DMS79 treated with DMSO at 0.1 percent for 48 hours (cell line): ENCODE measurements around the gene TMEM209.
A peak's percentile ranks its signal among the peaks of the same experiment; 100 is the strongest.

Source experiments
- DNase-seq: peaks from one replicate; lab custom pipeline; 2025; lab: John Stamatoyannopoulos, UW

Gene TMEM209

DNA sequence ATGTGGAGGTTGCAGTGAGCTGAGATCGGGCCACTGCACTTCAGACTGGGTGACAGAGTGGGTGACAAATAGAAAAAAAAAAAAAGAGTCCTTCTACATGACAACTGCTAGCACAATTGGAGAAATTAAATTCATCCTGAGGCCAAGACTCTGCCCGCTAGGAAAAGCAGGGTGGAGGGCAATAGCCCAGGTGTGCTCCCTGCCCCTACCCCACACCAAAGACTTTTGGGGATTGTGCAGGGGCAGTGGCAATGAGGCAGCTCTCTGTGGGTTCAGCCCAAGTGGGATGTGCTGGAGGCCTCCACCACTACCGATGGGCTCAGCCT lies 61.3 kb downstream of the TMEM209 start:
- no peak for DNase-seq

DNA sequence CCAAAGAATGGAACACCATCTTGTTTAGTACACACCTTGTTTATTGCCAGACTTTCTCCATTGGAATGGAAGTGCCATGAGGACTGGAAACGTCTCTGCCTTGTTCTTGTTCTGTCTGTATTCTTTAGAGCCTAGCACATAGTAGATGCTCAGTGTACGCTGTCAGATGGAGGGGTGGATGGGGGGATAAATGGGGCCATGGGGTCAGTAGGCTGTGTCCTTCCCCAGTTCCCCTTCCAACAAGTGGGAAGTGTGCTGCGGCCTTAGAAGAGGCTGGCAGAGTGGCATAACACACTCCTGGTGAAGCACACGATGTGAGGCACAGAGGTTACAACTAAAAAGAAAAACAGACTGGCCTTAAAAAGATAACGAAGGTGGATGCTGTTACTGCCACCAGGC lies 61.9 kb downstream of the TMEM209 start:
- no peak for DNase-seq

DNA sequence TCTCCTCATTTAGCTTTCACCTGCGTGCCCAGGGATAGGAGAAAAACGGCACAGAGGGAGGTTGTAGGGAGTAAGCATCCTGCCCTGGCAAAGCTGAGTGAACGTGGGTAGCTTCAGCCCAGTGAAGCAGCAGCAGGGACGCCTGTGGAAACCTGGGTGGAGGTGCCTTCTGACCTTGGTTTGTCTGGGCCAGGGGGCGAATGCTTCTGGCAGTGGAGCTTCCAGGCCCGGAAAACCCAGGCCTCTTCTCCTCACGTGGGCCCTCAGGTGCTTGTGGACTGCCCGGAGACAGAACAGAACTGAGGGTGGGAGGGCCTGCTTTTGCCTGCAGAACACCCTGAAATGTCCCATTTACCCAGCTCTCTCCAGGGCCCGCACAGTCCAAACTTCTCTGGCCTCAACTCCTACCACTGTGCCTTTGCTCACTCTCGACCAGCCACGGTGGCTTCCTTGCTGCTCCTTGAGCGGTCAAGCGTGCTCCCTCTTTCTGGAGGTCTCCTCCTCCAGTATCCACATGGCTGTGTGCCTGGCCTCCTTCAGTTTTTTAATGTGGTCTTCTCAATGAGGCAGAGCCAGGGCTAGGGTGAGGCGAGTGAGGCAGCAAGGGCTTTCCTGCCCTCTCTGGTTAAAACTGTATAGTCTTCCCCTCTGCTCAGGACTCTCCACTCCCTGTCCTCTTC lies 62.4 kb downstream of the TMEM209 start:
- DNase-seq: peak; percentile 67

DNA sequence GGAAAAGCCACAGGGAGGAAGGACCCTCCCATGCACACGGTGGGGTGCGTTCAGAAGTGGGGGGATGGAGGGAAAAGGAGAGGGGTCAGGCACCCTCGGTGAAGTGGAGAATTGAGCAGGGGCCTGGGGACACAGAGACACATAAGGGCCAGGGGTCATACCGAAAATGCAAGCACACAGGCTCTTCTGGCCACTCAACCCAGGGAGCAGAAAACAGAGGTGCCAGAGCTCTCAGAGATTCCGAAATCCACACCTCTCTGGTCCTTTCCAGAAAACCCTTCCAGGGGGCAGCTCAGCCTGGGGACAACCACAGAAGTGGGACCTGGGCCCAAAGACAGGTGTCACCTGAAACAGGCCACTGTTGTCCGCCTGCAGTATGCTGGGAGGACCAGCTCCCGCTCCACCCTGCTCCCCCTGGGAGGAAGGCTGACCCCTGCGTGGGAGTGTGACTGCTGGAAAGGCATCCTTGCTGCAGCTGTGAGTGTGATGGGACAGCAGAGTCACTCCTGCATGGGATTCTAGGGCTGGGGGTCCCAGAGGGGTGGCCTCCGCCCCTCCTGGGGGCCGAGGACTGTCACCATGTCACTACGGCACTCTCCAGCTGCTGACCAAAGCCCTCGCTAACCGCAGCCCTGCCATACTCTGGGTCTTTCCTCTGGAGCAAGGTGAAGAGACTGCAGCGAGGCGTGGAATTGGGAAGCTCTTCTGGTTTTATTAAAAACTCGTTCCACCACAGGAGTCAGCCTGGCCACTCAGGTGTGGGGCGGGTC lies 63.1 kb downstream of the TMEM209 start:
- peak; percentile 64 for DNase-seq

DNA sequence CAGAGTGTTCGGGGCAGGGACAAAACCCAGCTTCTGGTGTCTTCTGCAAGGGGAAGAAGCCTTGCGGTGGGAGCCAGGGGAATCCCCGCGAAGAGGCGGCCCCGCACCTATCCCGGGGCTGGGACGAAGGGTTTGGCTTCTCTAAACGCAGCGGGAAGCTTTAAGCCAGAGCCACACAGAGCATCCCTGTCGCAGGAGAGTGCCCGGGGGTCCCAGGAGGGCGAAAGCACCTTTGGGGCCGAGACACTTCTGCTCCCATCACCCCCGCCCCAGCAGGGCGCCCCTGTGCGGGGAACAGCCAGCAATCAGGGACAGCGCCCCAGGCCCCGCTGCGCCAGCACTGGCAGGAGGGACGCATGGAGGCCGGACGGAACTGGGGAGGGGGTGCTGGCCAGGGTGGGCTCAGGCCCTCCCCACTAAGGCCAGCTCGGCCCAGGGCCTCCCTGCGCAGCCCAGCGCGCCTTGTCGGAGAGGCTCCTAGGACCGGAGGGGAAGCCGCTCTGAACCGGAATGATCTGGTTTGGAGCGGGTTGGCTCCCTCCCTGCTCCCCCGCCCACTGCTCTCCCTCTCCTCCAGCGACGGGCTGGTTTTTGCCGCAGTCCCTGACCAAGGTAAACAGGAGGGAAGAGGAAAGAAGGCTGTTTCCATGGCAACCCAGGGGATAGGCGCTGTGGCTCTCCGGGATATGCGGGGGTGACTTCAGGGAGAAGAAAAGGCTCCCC lies 63.9 kb downstream of the TMEM209 start:
- peak; percentile 43 for DNase-seq

- DNase-seq: no peak
These were observed 64.5 kb downstream of the TMEM209 start for GRCh38 chr7:130140551-130141160.

DNA sequence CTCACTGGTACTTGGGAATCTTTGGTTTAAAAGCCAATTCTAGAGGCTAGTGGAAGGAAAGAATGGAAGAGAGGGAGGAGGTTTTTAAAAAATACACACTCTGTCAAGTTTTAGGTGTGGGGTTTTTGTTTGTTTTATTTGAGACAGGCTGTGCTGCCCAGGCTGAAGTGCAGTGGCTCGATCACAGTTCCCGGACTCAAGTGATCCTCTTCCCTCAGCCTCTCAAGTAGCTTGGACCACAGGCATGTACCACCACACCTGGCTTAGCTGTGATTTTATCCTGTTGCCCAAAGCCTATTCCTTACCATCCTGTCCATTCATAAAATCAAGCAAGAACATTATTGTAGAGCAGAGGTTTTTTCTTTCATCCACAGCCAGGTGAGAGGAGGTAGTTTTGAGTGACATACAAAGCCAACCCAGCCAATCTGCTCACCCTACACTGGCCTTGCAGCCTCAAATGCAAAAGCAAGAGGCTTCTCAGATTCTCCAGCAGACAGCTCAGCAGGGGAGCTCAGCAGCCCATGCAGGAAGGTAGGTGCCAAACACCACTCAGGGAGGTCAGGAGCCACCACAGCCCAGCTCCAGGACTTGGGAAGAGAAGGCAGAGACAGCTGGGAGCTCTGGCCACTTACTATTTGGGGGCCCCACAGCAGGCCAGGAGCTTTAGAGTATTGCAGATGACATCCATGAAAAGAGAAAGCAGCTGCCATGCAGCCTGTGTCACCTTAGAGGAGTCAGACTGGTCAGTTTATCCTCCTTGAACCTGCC lies 65.8 kb downstream of the TMEM209 start:
- DNase-seq: peak; percentile 69

DNA sequence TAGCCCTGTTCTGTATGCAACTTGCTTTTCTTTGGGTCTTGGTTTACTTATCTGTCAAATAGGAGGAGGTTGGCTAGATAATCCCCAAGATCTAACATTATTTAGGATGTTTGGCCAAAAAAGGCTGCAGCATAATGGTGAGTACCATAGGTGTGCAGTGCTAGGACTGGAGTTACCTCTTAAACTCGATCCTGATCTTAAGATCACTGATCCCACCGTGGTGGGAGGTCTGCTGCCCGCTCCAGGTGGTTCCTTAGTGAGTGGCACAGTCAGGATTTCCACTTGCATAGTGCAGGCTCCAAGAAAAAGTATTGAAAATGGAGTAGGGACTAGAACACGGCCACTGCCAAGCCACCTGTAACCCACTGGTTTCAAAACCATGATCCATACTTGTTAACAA lies 68.0 kb downstream of the TMEM209 start:
- no peak for DNase-seq

DNA sequence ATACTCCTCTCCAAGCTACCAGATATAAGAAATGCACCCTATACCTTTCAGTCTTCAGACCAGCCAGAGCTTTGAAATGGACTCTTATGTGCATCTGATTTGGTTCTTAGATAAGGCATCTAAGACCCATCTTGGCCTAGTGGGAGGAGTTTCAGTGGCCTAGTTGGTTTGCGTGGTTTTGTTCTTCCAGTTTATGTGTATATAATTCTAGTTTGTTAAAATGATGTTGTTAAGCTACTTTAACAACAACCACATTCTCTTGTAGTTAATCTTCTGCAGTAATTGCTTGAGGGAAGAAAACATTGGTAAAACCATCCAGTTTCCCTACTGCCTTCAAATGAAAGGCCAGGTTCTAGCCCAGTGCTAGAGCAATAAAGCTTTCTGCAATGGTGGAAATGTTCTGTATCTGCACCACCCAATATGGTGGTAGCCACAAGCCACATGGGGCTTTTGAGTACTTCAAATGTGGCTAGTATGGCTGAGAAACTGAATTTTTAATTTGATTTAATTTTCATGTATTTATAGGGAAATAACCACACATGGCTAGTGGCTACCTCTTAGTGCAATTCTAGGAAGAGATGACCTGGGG lies 68.5 kb downstream of the TMEM209 start:
- no peak for DNase-seq

DNA sequence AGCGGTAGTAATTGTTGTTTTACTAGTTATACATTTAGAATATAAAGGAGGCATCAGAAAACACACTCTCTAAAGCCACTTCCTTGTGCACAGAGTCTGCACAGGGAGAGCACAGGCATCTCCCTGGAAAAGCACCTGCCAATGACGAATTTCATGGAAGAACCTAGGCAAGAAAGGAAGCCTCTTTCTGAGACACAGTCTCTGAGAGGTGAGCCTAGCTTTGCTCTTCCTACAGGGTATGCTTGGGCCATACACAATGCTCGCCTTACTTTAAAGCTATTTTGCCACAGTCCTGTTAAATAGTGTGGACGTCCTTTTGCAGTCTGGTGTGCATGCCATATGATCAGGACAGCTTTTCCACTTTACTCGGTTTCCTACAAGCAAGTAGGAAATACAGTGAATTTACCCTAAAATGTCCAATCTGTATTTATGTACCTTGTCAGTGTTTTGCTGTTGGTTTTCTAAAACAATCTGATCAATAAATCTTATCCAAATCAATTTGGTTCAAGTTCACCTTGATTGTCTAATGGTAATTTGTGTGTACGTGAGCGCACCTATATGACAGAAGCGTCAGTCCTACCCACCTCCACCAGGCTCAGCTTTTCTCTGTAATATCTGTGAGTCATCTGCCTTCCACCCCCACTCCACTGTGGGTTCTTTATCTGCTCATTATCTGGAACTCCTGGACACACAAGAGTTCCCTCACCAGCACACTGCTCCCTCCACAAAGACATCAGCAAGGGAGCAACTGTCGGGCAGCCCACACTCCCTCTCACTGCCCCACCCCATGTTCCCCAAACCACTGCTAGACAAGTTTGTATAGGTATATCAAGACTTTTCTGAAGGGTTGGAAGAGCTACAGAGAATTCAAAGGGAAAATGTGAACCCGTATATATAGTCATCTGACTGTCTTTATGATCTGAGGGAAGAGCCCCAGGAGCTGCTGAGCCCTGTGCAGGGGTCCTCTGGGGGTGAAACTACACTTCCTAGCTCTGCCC lies 69.7 kb downstream of the TMEM209 start:
- DNase-seq: no peak

DNA sequence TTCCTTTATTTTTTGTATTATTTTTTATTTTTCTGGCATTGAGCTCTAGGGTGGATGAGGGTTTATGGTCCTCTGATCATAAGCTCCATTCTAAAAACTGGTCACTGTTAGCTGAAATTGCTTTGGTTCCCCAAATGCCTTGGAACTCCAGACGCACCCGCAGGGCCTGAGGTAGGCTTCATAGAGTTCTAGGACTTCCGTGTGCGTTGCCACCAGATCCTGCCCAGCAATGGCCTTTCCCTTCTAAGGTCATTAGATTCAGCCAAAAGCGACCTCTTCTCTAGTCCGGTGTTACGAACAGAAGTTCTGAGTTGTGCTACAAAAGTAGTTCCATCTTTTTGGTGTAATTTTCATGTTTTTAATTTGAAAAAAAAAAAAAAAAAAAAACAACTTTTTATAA lies 70.5 kb downstream of the TMEM209 start:
- no peak for DNase-seq

GRCh38 chr7:130134106-130134636 lies 71.0 kb downstream of the TMEM209 start:
- no peak for DNase-seq

DNA sequence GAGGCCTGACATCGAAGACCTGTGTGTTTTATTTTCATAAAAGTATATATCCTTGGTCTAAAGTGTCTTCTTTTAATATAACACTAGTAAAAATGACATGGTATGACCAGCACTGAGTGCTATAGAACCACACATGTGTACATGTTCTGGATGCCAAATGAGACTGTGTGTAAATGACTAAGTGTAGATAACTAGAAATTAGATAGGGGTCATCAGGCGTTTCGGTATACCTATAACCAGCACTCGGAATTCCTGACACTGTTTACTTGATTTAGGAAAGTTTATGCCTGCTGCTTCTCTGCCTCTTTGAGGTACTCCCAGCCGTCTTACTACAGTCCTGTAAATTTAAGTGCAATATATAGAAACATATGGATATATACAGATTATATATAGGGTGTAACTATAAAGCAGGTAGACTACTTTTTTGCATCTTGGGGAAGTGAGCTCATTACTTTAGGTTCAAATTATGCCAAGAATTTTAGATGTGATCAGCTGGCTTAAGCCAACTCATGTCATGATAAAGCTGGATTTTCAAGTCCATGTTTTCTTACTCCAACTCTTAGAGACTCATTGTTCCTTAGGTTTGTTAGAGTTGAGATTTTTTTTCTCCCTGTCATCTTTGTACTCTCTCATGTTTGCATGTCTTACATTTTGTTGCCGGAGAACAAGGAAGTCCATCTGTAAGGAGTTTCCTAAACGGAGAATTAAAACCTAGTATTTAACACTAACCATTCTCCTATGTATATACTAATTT lies 72.0 kb downstream of the TMEM209 start:
- no peak for DNase-seq

GRCh38 chr7:130131964-130132875 lies 73.0 kb downstream of the TMEM209 start:
- DNase-seq: no peak

- DNase-seq: no peak
These were observed 73.9 kb downstream of the TMEM209 start for GRCh38 chr7:130131191-130131834.

DNA sequence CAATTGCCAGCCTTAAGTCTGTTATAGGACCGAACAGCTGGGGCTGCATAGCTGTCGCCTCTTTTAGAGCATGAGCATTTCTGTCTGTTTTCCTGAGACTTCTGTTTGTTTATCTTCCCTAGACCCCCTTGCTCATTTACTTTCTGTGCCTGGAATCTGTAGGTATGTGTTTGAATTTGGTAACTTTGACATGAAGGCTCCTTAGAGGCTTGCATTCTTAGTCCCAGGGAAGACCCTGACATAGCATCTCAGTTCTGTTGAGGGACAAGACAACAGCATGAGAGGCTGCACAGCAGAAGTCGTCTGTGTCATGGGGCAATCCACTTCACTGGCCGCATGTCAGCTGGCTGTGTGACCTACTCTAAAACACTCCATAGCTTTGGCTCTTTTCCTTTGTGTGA lies 76.2 kb downstream of the TMEM209 start:
- no peak for DNase-seq

GRCh38 chr7:130127821-130128317 lies 77.3 kb downstream of the TMEM209 start:
- no peak for DNase-seq

GRCh38 chr7:130127404-130127803 lies 77.8 kb downstream of the TMEM209 start:
- no peak for DNase-seq
